ENCODE measurements around the gene ZNF438.
"Not testable (repeated sequence)": the region's sequence is repeated elsewhere in the genome, so short reads cannot be mapped to it uniquely, and the experiment has no call there.

GRCh38 chr10:31026279-31026678, 5.4 kb downstream of the ZNF438 start:
- TF ChIP-seq CTCF (conservative IDR thresholded peaks at IDR 0.05 in 1 of 2, IDR thresholded peaks at IDR 0.05 in 1 of 2; ENCODE audit: extremely low read depth in 1 of 2, insufficient read depth in 1 of 2, low read depth in 1 of 2, low read length in 2 of 2); EZH2 (IDR thresholded peaks at IDR 0.05; ENCODE audit: borderline replicate concordance, low read length): not testable (repeated sequence)
